Activated B cell treated with CpG ODN at 0.5 μM for 24 hours (primary cell): ENCODE results near the gene SLC18B1. TPM values are rescaled to one million over a fixed set of nuclear protein-coding genes. Genes with fewer than 3 reads are reported as not detected.

Experiments used
- ATAC-seq: fragments of 200-7000 bp; cut with Tn5 transposase; one replicate; pipeline ENCODE4 v1.10.0; 2021; ENCODE audit warnings: low read depth, mild to moderate bottlenecking, moderate library complexity
- CTCF ChIA-PET: fragments of 350-600 bp; sonication (Branson Sonifier 250); formaldehyde crosslinking; loops from one replicate; lab custom pipeline; 2021; ENCODE audit warnings: antibody characterized with exemption; lab: Charles Lee
- POLR2A ChIA-PET: fragments of 350-600 bp; sonication (Branson Sonifier 250); formaldehyde crosslinking; loops from one replicate; lab custom pipeline; 2021; ENCODE audit warnings: antibody characterized with exemption; lab: Charles Lee
- DNase-seq: peaks from one replicate; pipeline ENCODE4 v3.0.0; 2022
- H3K27ac Mint-ChIP-seq: one replicate; pipeline ENCODE4 v1.8.0; 2020; ENCODE audit warnings: mixed read lengths
- H3K27me3 Mint-ChIP-seq: one replicate; pipeline ENCODE4 v1.8.0; 2021; ENCODE audit warnings: mixed read lengths
- H3K36me3 Mint-ChIP-seq: one replicate; pipeline ENCODE4 v1.8.0; 2021; ENCODE audit warnings: low read depth, mixed read lengths
- H3K4me1 Mint-ChIP-seq: one replicate; pipeline ENCODE4 v1.8.0; 2021; ENCODE audit warnings: mixed read lengths
- H3K4me3 Mint-ChIP-seq: one replicate; pipeline ENCODE4 v1.8.0; 2020; ENCODE audit warnings: mild to moderate bottlenecking, mixed read lengths
- H3K9me3 Mint-ChIP-seq: one replicate; pipeline ENCODE4 v1.8.0; 2020; ENCODE audit warnings: mixed read lengths
- intact Hi-C: fragments of 100-400 bp; cut with micrococcal nuclease; formaldehyde crosslinking; loops from one replicate; pipeline ENCODE4 v1.15.1; 2024
- total RNA-seq: library from RNA; stranded (reverse); gene quantifications from 2 replicates; pipeline ENCODE4 v1.2.3, GENCODE V29; 2022
- TF ChIP-seq, protein P1 (sequence below): fragments of 200-600 bp; IDR thresholded peaks from one replicate; pipeline ENCODE4 v1.8.0; 2022; ENCODE audit warnings: antibody characterized with exemption, mild to moderate bottlenecking

Gene SLC18B1
- 8.1 and 8.2 TPM in 2 replicates for total RNA-seq

DNA sequence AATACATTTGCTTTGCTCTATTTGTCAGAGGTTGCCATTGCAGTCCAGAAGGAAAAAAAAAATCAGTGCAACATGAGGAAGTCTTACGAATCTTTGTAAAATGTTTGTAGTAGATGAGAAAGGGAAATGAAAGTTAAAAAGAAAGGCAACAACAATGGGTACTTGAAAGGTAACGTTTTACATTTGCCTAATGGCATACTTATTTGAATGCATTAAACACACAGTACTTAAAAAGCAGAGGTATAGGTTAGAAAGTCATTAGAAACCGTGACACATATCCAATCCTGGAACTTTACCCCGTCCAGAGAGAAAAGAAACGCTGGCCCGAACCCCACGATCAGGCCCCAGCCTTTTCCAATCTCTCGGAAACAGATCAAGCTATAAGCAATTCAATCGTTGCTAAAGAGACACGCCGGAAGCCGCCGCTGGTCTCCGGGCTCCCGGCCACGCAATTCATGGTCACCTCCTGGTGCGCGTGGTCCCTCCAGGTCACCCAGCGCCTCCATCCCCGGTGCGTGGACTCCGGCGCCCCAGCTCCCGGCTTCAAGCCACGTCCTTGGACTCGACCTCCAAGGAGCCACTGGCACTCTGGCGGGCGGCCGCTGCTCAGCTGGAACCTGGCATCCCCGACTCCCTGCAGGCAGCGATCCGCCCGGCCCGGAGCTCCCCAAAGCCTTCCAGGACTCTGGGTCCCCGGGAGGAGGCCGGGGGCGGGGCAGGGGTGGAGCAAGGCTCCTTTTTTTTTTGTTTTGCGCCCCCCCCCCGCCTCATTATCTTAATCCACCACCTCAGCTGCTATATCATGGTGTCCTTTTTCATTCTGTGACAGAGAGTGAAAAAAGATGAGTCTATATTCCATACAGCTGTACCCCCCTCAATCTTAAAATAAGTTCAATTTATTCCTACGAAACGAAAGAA is at the start of gene SLC18B1:
Gene SLC18B1, minus strand, starts transcription at position 687 of the 918 bp plus-strand sequence. Its CDS starts 181 bp downstream, at position 506.
- H3K27ac Mint-ChIP-seq: no peak within 1 kb of the TSS
- no peak within 1 kb of the TSS for H3K4me3 Mint-ChIP-seq
- H3K9me3 Mint-ChIP-seq: no peaks in the 10 kb centered on the region
- intact Hi-C loops: loop anchor here (1.0 to 2.0 kb wide), 3 partner anchors 15 to 35 kb away; no protein-coding TSS in a partner anchor
- CTCF ChIA-PET: interaction anchor here (0.7 to 2.8 kb wide), 14 partner anchors 12 to 271 kb away, joined by 3 to 18 read pairs (median 5); partner anchors contain the start of gene RPS12
- POLR2A ChIA-PET: interaction anchor here (0.5 to 6.9 kb wide), 20 partner anchors 9 to 1381 kb away, joined by 3 to 180 read pairs (median 4); partner anchors contain the start of genes RPS12, STX7 and VNN2
- DNase-seq: peak; percentile 55
- H3K4me1 Mint-ChIP-seq: peaks cover 14% of the 10 kb centered on the region
- H3K36me3 Mint-ChIP-seq: peaks cover 28% of the 10 kb centered on the region
- TF ChIP-seq, protein P1, sequence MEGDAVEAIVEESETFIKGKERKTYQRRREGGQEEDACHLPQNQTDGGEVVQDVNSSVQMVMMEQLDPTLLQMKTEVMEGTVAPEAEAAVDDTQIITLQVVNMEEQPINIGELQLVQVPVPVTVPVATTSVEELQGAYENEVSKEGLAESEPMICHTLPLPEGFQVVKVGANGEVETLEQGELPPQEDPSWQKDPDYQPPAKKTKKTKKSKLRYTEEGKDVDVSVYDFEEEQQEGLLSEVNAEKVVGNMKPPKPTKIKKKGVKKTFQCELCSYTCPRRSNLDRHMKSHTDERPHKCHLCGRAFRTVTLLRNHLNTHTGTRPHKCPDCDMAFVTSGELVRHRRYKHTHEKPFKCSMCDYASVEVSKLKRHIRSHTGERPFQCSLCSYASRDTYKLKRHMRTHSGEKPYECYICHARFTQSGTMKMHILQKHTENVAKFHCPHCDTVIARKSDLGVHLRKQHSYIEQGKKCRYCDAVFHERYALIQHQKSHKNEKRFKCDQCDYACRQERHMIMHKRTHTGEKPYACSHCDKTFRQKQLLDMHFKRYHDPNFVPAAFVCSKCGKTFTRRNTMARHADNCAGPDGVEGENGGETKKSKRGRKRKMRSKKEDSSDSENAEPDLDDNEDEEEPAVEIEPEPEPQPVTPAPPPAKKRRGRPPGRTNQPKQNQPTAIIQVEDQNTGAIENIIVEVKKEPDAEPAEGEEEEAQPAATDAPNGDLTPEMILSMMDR: no peak
- H3K27me3 Mint-ChIP-seq: no peaks in the 10 kb centered on the region
- peak; percentile 62 for ATAC-seq

- TF ChIP-seq, protein P1: no peak
- Mint-ChIP-seq H3K4me3 (no peak overlapping the region), H3K27me3 (no peaks in the 10 kb centered on the region), H3K27ac (no peak overlapping the region), H3K36me3 (no peaks in the 10 kb centered on the region), H3K9me3 (no peaks in the 10 kb centered on the region), H3K4me1 (no peaks in the 10 kb centered on the region)
- ChIA-PET CTCF (no interaction called here), POLR2A (no interaction called here)
- DNase-seq: no peak
- intact Hi-C loops: no loop called here
- ATAC-seq: no peak
These were observed 45.0 kb upstream of the SLC18B1 start for GRCh38 chr6:132843316-132844035.

DNA sequence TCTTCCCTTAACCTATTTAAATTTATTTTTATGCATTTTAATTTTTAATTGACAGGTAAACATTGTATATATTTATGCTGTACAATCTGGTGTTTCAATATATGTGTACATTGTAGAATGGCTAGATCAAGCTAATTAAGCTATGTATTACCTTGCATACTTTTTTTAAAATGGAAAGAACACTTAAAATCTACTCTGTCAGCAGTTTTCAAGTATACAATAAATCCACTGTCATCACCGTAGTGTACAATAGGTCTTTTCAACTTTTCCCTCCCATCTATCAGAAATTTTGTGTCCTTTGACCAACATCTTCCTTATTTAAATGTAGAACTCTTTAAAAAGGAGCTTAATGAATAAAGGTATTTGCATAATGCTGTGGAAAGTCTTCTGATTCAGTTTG is 43.5 kb upstream of the SLC18B1 start:
- ChIA-PET POLR2A (no interaction called here), CTCF (no interaction called here)
- Mint-ChIP-seq H3K27me3 (peaks cover 6% of the 10 kb centered on the region), H3K9me3 (no peaks in the 10 kb centered on the region), H3K4me3 (no peak overlapping the region), H3K27ac (no peak overlapping the region), H3K36me3 (no peaks in the 10 kb centered on the region), H3K4me1 (no peaks in the 10 kb centered on the region)
- no peak for DNase-seq
- TF ChIP-seq, protein P1: no peak
- intact Hi-C loops: no loop called here
- no peak for ATAC-seq

- DNase-seq (no peak), ATAC-seq (no peak)
- Mint-ChIP-seq H3K9me3 (no peaks in the 10 kb centered on the region), H3K4me1 (no peaks in the 10 kb centered on the region), H3K4me3 (no peak overlapping the region), H3K27ac (no peak overlapping the region), H3K36me3 (no peaks in the 10 kb centered on the region), H3K27me3 (peaks cover 10% of the 10 kb centered on the region)
- intact Hi-C loops: no loop called here
- ChIA-PET CTCF (no interaction called here), POLR2A (no interaction called here)
- TF ChIP-seq, protein P1: no peak
These were observed 34.5 kb upstream of the SLC18B1 start for GRCh38 chr6:132832891-132833290.
